ENCODE measurements around the gene SLF2. TPM values are rescaled to one million over a fixed set of nuclear protein-coding genes. Genes with fewer than 3 reads are reported as not detected.

Gene SLF2
- total RNA-seq, 2 donors from 2014 or later, result 16.8 to 19.3 TPM

DNA sequence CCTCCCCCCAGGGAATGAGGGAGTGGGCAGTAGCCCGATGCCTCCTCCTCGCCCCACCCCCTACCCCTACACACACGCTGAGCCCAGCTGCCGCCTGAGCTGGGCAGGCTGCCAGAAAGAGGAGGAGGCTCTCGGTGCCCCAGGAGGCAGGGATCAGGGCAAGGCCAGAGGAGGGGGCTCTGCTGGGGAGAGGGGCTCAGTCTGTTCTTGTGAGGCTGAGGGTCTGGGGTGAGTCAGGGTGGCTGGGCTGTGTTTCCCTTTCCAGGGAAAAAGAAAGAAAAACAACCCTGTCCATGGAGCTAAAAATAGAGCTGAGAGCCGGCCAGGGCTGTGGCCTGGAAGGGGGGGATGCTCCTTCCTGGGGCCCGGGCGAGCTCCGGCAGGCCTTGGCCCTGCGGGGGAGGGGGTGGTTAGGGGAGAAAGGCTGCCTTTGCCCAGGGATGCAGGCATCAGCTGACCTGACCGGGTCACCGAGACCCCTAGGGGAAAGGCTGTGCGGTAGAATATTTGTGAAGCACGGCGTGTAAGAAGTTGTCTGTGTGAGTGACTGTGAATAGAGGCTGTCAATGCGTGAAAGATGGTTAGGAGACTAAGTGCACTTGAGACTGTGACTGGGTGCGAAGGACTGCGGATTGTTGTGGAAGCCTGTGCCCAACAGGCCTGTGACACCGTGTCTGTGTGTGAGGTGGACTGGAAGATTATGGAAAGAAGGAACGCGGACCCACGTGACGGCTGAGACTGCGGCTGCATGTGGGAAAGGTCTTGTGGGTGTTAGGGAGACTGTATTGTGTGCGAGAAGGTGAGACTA lies 85.6 kb downstream of the SLF2 start:
- Mint-ChIP-seq H3K4me1 (peaks cover 29% of the 10 kb centered on the region), H3K4me3 (peak overlapping the region; percentile 99)
- ATAC-seq, result peak; percentile 45

GRCh38 chr10:100998991-100999741 lies 86.4 kb downstream of the SLF2 start:
- H3K4me1 Mint-ChIP-seq, result peaks cover 26% of the 10 kb centered on the region
- peak overlapping the region; percentile 95 for H3K27ac Mint-ChIP-seq
- no peaks in the 10 kb centered on the region for H3K27me3 Mint-ChIP-seq
- H3K4me3 Mint-ChIP-seq, result peak overlapping the region; percentile 99
- ATAC-seq (peak; percentile 73), DNase-seq (peak; percentile 70 to 78 (median 74))
- H3K9me3 ChIP-seq (ENCODE audit: control insufficient read depth, low read length, poor library complexity, severe bottlenecking), result no peaks in the 10 kb centered on the region
- peaks cover 7% of the 10 kb centered on the region for H3K36me3 Mint-ChIP-seq (ENCODE audit: low read depth)

More for the DNA sequence above, 85.6 kb downstream of the SLF2 start:
- Mint-ChIP-seq H3K27ac (peak overlapping the region; percentile 95), H3K36me3 (ENCODE audit: low read depth) (peaks cover 10% of the 10 kb centered on the region), H3K27me3 (no peaks in the 10 kb centered on the region)
- DNase-seq, result peak; percentile 48 to 56 (median 53)
- H3K9me3 ChIP-seq (ENCODE audit: control insufficient read depth, low read length, poor library complexity, severe bottlenecking), result no peaks in the 10 kb centered on the region

DNA sequence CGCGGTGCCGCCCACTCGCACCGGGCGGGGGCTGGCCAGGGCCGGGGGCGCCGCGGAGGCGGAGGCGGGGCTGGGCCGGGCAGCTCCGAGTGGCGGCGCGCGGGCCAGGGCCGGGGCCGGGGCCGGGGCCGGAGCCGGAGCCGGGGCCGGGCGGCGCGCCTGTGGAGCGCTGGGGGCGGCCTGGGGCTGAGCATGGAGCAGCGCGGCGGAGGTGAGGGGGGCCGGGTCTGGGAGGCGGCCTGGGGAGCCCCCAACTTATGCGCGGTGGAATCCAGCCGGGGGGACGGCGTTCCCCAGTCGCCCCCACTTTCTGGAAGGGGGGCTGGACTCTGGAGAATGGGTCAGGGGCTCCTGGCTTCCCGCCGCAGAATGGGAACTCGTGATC lies 87.0 kb downstream of the SLF2 start, which contains the start of gene LZTS2:
TSS of gene LZTS2 (plus strand) at position 67 of the 385 bp plus-strand sequence. CDS start 2,731 bp downstream, outside the sequence.
- no peaks in the 10 kb centered on the region for H3K27me3 Mint-ChIP-seq
- no peaks in the 10 kb centered on the region for H3K9me3 ChIP-seq (ENCODE audit: control insufficient read depth, low read length, poor library complexity, severe bottlenecking)
- peaks cover 26% of the 10 kb centered on the region for H3K4me1 Mint-ChIP-seq
- ATAC-seq (no peak), DNase-seq (no peak)
- H3K36me3 Mint-ChIP-seq (ENCODE audit: low read depth), result peaks cover 7% of the 10 kb centered on the region
- H3K4me3 Mint-ChIP-seq, result peak within 1 kb of the TSS; percentile 99
- H3K27ac Mint-ChIP-seq, result peak within 1 kb of the TSS; percentile 95

DNA sequence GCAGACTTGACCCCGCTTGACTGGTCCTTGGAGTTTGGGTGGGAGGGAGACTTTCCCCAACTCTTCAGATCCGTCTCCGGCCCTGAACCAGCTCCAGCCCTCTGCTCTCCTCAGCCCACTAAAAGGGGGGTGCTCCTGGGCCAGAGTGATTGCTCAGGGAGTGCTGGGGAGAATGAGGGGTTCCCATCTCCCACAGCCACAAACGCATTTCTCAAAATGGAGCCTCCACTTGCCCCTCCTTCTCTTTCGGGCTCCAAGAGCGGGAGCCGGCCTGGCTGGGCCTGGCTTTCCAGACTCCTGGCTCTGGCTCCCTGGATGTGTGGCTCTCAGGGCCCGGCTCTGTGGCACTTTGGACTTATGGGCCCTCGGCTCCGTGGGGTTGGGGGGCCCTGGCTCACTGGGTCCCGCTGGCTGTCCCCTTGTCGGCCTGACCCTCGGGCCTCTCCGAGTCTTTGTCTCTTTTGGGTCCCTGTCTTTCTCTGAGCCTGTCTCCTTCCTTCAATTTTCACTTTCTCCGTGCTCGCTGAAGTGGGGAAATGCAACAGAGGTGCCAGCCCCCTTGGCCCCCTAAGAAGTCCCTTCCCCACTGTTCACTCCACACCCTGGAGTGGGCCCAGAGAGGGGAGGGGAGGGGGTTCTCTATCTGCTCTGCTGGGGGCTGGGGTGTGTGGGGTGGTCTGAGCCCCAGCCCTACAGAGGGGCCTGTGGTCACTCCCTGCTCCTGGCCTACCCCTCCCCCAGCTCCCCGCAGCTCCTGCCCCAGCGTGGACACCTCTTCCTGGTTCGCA lies 87.6 kb downstream of the SLF2 start:
- Mint-ChIP-seq H3K27me3 (no peaks in the 10 kb centered on the region), H3K4me1 (peaks cover 26% of the 10 kb centered on the region), H3K36me3 (ENCODE audit: low read depth) (peaks cover 7% of the 10 kb centered on the region), H3K27ac (peak overlapping the region; percentile 65), H3K4me3 (peak overlapping the region; percentile 94)
- DNase-seq (no peak), ATAC-seq (no peak)
- no peaks in the 10 kb centered on the region for H3K9me3 ChIP-seq (ENCODE audit: control insufficient read depth, low read length, poor library complexity, severe bottlenecking)

- Mint-ChIP-seq H3K4me3 (peak overlapping the region; percentile 94), H3K27ac (peak overlapping the region; percentile 65), H3K27me3 (no peaks in the 10 kb centered on the region), H3K4me1 (peaks cover 26% of the 10 kb centered on the region), H3K36me3 (ENCODE audit: low read depth) (peaks cover 7% of the 10 kb centered on the region)
- ATAC-seq (no peak), DNase-seq (no peak)
- H3K9me3 ChIP-seq (ENCODE audit: control insufficient read depth, low read length, poor library complexity, severe bottlenecking), result no peaks in the 10 kb centered on the region
Measured at GRCh38 chr10:101000915-101001658, 88.3 kb downstream of the SLF2 start.

GRCh38 chr10:101001659-101002035 lies 88.9 kb downstream of the SLF2 start:
- H3K9me3 ChIP-seq (ENCODE audit: control insufficient read depth, low read length, poor library complexity, severe bottlenecking), result no peaks in the 10 kb centered on the region
- ATAC-seq (no peak), DNase-seq (no peak)
- H3K27ac Mint-ChIP-seq, result peak overlapping the region; percentile 65
- H3K4me1 Mint-ChIP-seq, result peaks cover 23% of the 10 kb centered on the region
- no peaks in the 10 kb centered on the region for H3K27me3 Mint-ChIP-seq
- peaks cover 7% of the 10 kb centered on the region for H3K36me3 Mint-ChIP-seq (ENCODE audit: low read depth)
- H3K4me3 Mint-ChIP-seq, result no peak overlapping the region

DNA sequence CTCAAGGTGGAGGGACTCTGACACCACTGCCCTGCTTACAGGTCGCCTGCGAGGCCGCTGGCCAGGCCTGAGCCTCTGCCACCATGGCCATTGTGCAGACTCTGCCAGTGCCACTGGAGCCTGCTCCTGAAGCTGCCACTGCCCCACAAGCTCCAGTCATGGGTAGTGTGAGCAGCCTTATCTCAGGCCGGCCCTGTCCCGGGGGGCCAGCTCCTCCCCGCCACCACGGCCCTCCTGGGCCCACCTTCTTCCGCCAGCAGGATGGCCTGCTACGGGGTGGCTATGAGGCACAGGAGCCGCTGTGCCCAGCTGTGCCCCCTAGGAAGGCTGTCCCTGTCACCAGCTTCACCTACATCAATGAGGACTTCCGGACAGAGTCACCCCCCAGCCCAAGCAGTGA lies 89.7 kb downstream of the SLF2 start:
- no peak overlapping the region for H3K4me3 Mint-ChIP-seq
- ATAC-seq, result no peak
- peaks cover 20% of the 10 kb centered on the region for H3K4me1 Mint-ChIP-seq
- DNase-seq, result no peak
- H3K9me3 ChIP-seq (ENCODE audit: control insufficient read depth, low read length, poor library complexity, severe bottlenecking), result no peaks in the 10 kb centered on the region
- H3K36me3 Mint-ChIP-seq (ENCODE audit: low read depth), result peaks cover 5% of the 10 kb centered on the region
- no peak overlapping the region for H3K27ac Mint-ChIP-seq
- H3K27me3 Mint-ChIP-seq, result no peaks in the 10 kb centered on the region

DNA sequence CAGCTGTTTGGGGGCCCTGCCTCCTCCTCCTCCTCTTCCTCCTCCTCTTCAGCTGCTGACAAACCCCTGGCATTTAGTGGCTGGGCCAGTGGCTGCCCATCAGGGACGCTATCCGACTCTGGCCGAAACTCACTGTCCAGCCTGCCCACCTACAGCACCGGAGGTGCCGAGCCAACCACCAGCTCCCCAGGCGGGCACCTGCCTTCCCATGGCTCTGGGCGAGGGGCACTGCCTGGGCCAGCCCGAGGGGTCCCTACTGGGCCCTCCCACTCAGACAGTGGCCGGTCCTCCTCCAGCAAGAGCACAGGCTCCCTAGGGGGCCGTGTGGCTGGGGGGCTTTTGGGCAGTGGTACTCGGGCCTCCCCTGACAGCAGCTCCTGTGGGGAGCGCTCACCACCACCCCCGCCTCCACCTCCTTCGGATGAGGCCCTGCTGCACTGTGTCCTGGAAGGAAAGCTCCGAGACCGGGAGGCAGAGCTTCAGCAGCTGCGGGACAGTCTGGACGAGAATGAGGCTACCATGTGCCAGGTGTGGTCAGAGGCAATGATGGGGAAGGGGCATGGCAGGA lies 91.0 kb downstream of the SLF2 start:
- H3K27me3 Mint-ChIP-seq, result no peaks in the 10 kb centered on the region
- no peaks in the 10 kb centered on the region for H3K9me3 ChIP-seq (ENCODE audit: control insufficient read depth, low read length, poor library complexity, severe bottlenecking)
- DNase-seq (no peak), ATAC-seq (no peak)
- peaks cover 4% of the 10 kb centered on the region for H3K36me3 Mint-ChIP-seq (ENCODE audit: low read depth)
- H3K4me1 Mint-ChIP-seq, result peaks cover 14% of the 10 kb centered on the region
- no peak overlapping the region for H3K4me3 Mint-ChIP-seq
- H3K27ac Mint-ChIP-seq, result no peak overlapping the region

GRCh38 chr10:101005361-101005760 lies 92.6 kb downstream of the SLF2 start:
- no peaks in the 10 kb centered on the region for H3K27me3 Mint-ChIP-seq
- DNase-seq, result no peak
- H3K4me1 Mint-ChIP-seq, result peaks cover 10% of the 10 kb centered on the region
- ATAC-seq, result no peak
- no peaks in the 10 kb centered on the region for H3K9me3 ChIP-seq (ENCODE audit: control insufficient read depth, low read length, poor library complexity, severe bottlenecking)
- no peak overlapping the region for H3K4me3 Mint-ChIP-seq
- no peak overlapping the region for H3K27ac Mint-ChIP-seq
- peaks cover 3% of the 10 kb centered on the region for H3K36me3 Mint-ChIP-seq (ENCODE audit: low read depth)

GRCh38 chr10:101005869-101006567 lies 93.3 kb downstream of the SLF2 start:
- ATAC-seq (no peak), DNase-seq (no peak)
- Mint-ChIP-seq H3K4me3 (no peak overlapping the region), H3K4me1 (peaks cover 6% of the 10 kb centered on the region), H3K27me3 (no peaks in the 10 kb centered on the region), H3K36me3 (ENCODE audit: low read depth) (peaks cover 2% of the 10 kb centered on the region), H3K27ac (no peak overlapping the region)
- H3K9me3 ChIP-seq (ENCODE audit: control insufficient read depth, low read length, poor library complexity, severe bottlenecking), result no peaks in the 10 kb centered on the region

DNA sequence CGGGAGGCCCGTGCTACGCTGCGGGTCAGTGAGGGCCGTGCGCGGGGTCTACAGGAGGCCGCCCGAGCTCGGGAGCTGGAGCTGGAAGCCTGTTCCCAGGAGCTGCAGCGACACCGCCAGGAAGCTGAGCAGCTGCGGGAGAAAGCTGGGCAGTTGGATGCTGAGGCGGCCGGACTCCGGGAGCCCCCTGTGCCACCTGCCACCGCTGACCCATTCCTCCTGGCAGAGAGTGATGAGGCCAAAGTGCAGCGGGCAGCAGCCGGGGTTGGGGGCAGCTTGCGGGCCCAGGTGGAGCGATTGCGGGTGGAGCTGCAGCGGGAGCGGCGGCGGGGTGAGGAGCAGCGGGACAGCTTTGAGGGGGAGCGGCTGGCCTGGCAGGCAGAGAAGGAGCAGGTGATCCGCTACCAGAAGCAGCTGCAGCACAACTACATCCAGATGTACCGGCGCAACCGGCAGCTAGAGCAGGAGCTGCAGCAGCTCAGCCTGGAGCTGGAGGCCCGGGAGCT lies 93.9 kb downstream of the SLF2 start:
- Mint-ChIP-seq H3K27me3 (no peaks in the 10 kb centered on the region), H3K4me3 (no peak overlapping the region), H3K4me1 (peaks cover 3% of the 10 kb centered on the region), H3K27ac (no peak overlapping the region), H3K36me3 (ENCODE audit: low read depth) (no peaks in the 10 kb centered on the region)
- ATAC-seq, result no peak
- H3K9me3 ChIP-seq (ENCODE audit: control insufficient read depth, low read length, poor library complexity, severe bottlenecking), result no peaks in the 10 kb centered on the region
- DNase-seq, result no peak
